DOHH2 (cell line): ENCODE data around the gene CELF1.
"Not testable (repeated sequence)": the region's sequence is repeated elsewhere in the genome, so short reads cannot be mapped to it uniquely, and the experiment has no call there.

Experiments used
- H3F3A ChIP-seq: fragments of 200-600 bp; sonication (generic), shearing (Covaris generic); 2 replicates; pipeline ENCODE4 v1.6.0; 2016; ENCODE audit warnings: antibody characterized with exemption, mild to moderate bottlenecking; ENCODE audit not compliant: control insufficient read depth, insufficient read depth
- H3K27ac ChIP-seq: fragments of 200-600 bp; sonication (generic); 2 replicates; pipeline ENCODE4 v1.5.1; 2014; ENCODE audit warnings: low read depth, mild to moderate bottlenecking, low read length, moderate library complexity
- H3K27me3 ChIP-seq: fragments of 200-600 bp; sonication (generic); 2 replicates; pipeline ENCODE4 v1.6.1; 2014; ENCODE audit warnings: mild to moderate bottlenecking, low read length, mixed read lengths; ENCODE audit not compliant: control insufficient read depth
- H3K36me3 ChIP-seq: fragments of 200-600 bp; sonication (generic); 2 replicates; pipeline ENCODE4 v1.6.1; 2014; ENCODE audit warnings: mild to moderate bottlenecking, low read length, moderate library complexity, mixed read lengths; ENCODE audit not compliant: control insufficient read depth
- H3K4me1 ChIP-seq: fragments of 200-600 bp; sonication (generic); 2 replicates; pipeline ENCODE4 v1.6.1; 2014; ENCODE audit warnings: mild to moderate bottlenecking, low read length, mixed read lengths; ENCODE audit not compliant: control insufficient read depth
- H3K4me2 ChIP-seq: fragments of 200-600 bp; sonication (generic); 2 replicates; pipeline ENCODE4 v1.6.0; 2014; ENCODE audit warnings: mild to moderate bottlenecking, low read length, moderate library complexity
- H3K4me3 ChIP-seq: fragments of 200-600 bp; sonication (generic); 2 replicates; pipeline ENCODE4 v1.5.1; 2014; ENCODE audit warnings: mild to moderate bottlenecking, low read length, mixed read lengths
- H3K79me2 ChIP-seq: fragments of 200-600 bp; sonication (generic); 2 replicates; pipeline ENCODE4 v1.6.1; 2014; ENCODE audit warnings: mild to moderate bottlenecking, low read length, mixed read lengths; ENCODE audit not compliant: control insufficient read depth
- H3K9me2 ChIP-seq: fragments of 200-600 bp; sonication (generic); replicated peaks from 2 replicates; pipeline ENCODE4 v1.6.1; 2014; ENCODE audit warnings: mild to moderate bottlenecking, low read length, mixed read lengths; ENCODE audit not compliant: control insufficient read depth
- H3K9me3 ChIP-seq: fragments of 200-600 bp; sonication (generic); 2 replicates; pipeline ENCODE4 v1.6.1; 2014; ENCODE audit warnings: antibody characterized with exemption, low read length, mixed read lengths; ENCODE audit not compliant: control insufficient read depth, insufficient read depth
- H4K20me1 ChIP-seq: fragments of 200-600 bp; sonication (generic); 2 replicates; pipeline ENCODE4 v1.6.0; 2014; ENCODE audit warnings: low read depth, mild to moderate bottlenecking, antibody characterized with exemption, low read length, moderate library complexity; ENCODE audit not compliant: control insufficient read depth, insufficient read depth
- EZH2phosphoT487 ChIP-seq: fragments of 200-600 bp; sonication (generic); IDR thresholded peaks from 2 replicates; pipeline ENCODE4 v1.6.1; 2017; ENCODE audit warnings: borderline replicate concordance, mild to moderate bottlenecking, antibody characterized with exemption, low read length, moderate library complexity, mixed read lengths
- TF ChIP-seq, protein P1 (sequence below): fragments of 200-600 bp; sonication (generic); IDR thresholded peaks from one replicate; pipeline ENCODE4 v1.5.1; 2014; ENCODE audit warnings: antibody characterized with exemption, mild to moderate bottlenecking, low read depth, low read length; ENCODE audit not compliant: poor library complexity, severe bottlenecking

CELF1 gene

DNA sequence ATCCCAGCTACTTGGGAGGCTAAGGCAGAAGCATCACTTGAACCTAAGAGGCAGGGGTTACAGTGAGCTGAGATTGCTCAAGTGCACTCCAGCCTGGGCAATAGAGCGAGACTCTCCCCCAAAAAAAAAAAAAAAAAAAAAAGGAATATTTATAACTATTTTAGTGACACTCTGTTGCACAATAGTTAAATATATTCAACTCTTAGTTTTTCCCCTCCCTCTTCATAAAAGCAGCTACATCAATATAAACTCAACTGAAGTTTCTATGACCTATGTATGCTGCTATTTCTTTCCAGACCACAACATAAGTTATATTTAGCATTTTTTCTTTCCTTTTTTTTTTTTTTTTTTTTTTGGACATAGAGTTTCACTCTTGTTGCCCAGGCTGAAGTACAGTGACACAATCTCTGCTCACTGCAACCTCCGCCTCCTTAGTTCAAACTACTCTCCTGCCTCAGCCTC is 19.2 kb downstream of the CELF1 start:
- peaks cover 21% of the 10 kb centered on the region for H4K20me1 ChIP-seq
- H3K4me1 ChIP-seq: peaks cover 37% of the 10 kb centered on the region
- no peaks in the 10 kb centered on the region for H3K9me3 ChIP-seq
- peaks cover 100% of the 10 kb centered on the region for H3K79me2 ChIP-seq
- H3K9me2 ChIP-seq: no peaks in the 10 kb centered on the region
- H3K27me3 ChIP-seq: no peaks in the 10 kb centered on the region
- peaks cover 4% of the 10 kb centered on the region for H3F3A ChIP-seq
- 0 out of 2 replicates have a peak overlapping the region, but pooled peaks have one; percentile 24 for H3K4me2 ChIP-seq
- TF ChIP-seq, protein P1, sequence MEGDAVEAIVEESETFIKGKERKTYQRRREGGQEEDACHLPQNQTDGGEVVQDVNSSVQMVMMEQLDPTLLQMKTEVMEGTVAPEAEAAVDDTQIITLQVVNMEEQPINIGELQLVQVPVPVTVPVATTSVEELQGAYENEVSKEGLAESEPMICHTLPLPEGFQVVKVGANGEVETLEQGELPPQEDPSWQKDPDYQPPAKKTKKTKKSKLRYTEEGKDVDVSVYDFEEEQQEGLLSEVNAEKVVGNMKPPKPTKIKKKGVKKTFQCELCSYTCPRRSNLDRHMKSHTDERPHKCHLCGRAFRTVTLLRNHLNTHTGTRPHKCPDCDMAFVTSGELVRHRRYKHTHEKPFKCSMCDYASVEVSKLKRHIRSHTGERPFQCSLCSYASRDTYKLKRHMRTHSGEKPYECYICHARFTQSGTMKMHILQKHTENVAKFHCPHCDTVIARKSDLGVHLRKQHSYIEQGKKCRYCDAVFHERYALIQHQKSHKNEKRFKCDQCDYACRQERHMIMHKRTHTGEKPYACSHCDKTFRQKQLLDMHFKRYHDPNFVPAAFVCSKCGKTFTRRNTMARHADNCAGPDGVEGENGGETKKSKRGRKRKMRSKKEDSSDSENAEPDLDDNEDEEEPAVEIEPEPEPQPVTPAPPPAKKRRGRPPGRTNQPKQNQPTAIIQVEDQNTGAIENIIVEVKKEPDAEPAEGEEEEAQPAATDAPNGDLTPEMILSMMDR: no peak
- TF ChIP-seq EZH2phosphoT487: no peak
- H3K4me3 ChIP-seq: no peak overlapping the region
- no peak overlapping the region for H3K27ac ChIP-seq
- H3K36me3 ChIP-seq: peaks cover 39% of the 10 kb centered on the region

DNA sequence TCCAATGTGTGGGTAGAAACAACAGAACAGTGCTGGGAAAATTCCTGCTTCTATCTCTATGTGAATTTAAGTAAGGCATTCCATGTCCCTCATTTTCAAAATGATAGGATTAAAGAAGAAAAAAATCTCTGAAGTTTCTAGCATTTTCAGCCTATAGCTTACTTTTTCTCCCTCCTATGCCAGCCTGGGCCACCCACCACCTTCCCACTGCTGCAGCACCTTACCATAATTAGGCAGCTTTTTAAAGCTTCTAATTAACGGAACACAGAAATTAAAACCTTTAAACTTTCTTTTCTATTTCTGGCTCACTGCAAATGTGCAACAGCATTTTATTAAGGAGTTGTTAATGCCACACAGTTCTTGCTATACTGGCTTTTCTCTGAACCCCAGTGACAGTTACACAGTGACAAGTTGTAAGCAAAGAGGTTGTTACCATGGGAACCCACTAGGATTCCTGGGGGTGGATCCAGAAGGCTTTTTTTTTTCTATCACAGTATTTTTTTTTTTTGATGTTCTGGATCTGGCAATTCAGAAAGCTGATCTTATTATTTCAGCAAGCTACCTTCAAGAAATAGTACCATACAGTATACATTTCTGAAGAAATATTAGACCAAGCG is 20.2 kb downstream of the CELF1 start:
- TF ChIP-seq, protein P1: no peak
- no peak for TF ChIP-seq EZH2phosphoT487
- H3K36me3 ChIP-seq: peaks cover 36% of the 10 kb centered on the region
- H3K4me3 ChIP-seq: no peak overlapping the region
- H3K4me1 ChIP-seq: peaks cover 37% of the 10 kb centered on the region
- H3K9me2 ChIP-seq: no peaks in the 10 kb centered on the region
- no peak overlapping the region for H3K4me2 ChIP-seq
- peaks cover 100% of the 10 kb centered on the region for H3K79me2 ChIP-seq
- no peaks in the 10 kb centered on the region for H3K27me3 ChIP-seq
- peaks cover 4% of the 10 kb centered on the region; the same call in 1 of the 2 replicates for H3F3A ChIP-seq
- H3K27ac ChIP-seq: no peak overlapping the region
- peaks cover 30% of the 10 kb centered on the region for H4K20me1 ChIP-seq
- no peaks in the 10 kb centered on the region for H3K9me3 ChIP-seq

DNA sequence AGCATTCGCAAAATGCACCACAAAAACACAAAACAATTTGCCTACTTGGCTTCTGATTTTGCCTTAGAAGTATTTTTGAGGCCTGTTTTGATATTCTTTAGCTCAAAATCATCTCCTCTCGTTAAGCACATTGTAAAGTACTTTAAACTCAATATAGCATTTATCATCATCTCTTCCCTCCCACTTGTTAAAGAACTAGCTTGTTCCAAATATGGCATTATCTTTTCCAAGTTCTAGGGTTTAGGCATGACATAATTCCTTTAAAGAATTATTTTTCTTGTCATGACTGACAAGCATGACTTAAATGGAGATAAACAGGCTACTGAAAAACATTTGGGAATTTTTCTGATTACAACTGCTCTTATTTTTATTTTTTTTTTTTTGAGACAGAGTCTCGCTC is 21.3 kb downstream of the CELF1 start:
- H3K36me3 ChIP-seq: peaks cover 32% of the 10 kb centered on the region
- H3K27ac ChIP-seq: no peak overlapping the region
- peaks cover 35% of the 10 kb centered on the region for H3K4me1 ChIP-seq
- H3K9me3 ChIP-seq: no peaks in the 10 kb centered on the region
- H4K20me1 ChIP-seq: peaks cover 27% of the 10 kb centered on the region
- TF ChIP-seq, protein P1: no peak
- no peak for TF ChIP-seq EZH2phosphoT487
- no peak overlapping the region for H3K4me3 ChIP-seq
- no peak overlapping the region for H3K4me2 ChIP-seq
- no peaks in the 10 kb centered on the region for H3K9me2 ChIP-seq
- peaks cover 100% of the 10 kb centered on the region for H3K79me2 ChIP-seq
- H3K27me3 ChIP-seq: no peaks in the 10 kb centered on the region
- peaks cover 4% of the 10 kb centered on the region; the same call in 1 of the 2 replicates for H3F3A ChIP-seq

DNA sequence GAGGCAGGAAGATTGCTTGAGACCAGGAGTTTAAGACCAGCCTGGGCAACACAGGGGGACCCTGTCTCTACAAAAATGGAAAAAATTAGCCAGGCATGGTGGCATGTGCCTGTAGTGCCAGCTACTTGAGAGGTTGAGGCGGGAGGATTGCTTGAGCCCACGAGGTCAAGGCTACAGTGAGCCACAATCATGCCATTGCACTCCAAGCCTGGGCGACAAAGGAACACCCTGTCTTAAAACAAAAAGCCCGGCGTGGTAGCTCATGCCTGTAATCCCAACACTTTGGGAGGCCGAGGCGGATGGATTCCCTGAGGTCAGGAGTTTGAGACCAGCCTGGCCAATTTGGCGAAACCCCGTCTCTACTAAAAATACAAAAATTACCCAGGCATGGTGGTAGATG is 22.2 kb downstream of the CELF1 start:
- not testable (repeated sequence) for H3K4me3 ChIP-seq, H3K27me3 ChIP-seq, H3K9me3 ChIP-seq, H3F3A ChIP-seq, H3K4me2 ChIP-seq, H3K9me2 ChIP-seq, H3K27ac ChIP-seq
- Histone ChIP-seq H3K4me1 (peaks cover 39% of the 10 kb centered on the region), H3K79me2 (peaks cover 100% of the 10 kb centered on the region), H3K36me3 (peaks cover 26% of the 10 kb centered on the region), H4K20me1 (peaks cover 31% of the 10 kb centered on the region)
